GM21423 (cell line): ENCODE results near the gene COX5B.
A peak's percentile ranks its signal among the peaks of the same experiment; 100 is the strongest.
"Not testable (repeated sequence)": the region's sequence is repeated elsewhere in the genome, so short reads cannot be mapped to it uniquely, and the experiment has no call there.

Experiments used
- ATAC-seq: cut with Tn5 transposase; IDR thresholded peaks from one replicate; pipeline ENCODE4 v1.9.1; 2021; ENCODE audit warnings: mild to moderate bottlenecking, moderate library complexity; ENCODE audit not compliant: unreplicated experiment

The COX5B gene

DNA sequence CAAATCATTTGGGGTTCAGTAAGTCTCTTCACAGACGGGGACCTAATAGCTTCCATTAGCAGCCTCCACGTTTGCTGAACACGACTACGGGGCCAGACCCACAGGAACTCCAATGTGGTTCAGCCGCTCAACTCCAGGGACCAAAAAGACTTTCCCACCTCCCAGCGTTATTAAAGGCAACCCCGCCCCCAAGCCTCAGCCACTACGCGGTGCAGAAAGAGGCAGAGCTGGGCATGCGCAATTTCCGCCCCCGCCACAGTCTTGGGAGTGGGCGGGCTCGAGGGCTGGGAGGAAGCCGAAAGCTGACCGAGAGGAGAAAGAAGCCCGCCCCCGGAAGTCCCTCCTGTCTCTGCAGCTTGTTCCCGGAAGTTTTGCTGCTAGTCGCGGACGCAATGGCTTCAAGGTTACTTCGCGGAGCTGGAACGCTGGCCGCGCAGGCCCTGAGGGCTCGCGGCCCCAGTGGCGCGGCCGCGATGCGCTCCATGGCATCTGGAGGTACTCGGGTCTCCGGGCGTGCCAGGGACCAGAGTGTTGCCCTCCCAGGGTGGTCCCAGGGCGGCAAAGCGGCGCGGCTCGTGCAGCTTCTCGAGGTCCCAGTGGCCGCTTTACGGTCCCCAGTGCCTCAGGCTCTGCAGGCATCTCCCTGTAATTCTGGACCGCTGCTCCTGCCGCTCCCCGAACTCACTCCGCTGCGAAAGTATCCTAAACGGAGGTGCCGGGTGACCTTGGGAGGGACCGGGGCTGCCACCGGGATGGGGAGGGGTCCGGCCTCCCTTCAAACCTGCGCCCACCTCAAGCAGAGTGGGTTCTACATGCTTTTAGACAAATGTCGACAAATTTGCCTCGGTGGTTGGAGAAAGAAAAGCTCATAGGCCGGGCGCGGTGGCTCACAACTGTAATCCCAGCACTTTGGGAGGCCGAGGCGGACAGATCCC lies at the start of gene COX5B:
TSS of gene COX5B (plus strand) at position 368 of the 935 bp plus-strand sequence. CDS start at position 393, 25 bp downstream.
- peak; percentile 95 for ATAC-seq

- not testable (repeated sequence) for ATAC-seq
Measured at GRCh38 chr2:97596180-97596579, 49.7 kb upstream of the COX5B start.

GRCh38 chr2:97601537-97601936 lies 44.3 kb upstream of the COX5B start:
- ATAC-seq, result not testable (repeated sequence)

DNA sequence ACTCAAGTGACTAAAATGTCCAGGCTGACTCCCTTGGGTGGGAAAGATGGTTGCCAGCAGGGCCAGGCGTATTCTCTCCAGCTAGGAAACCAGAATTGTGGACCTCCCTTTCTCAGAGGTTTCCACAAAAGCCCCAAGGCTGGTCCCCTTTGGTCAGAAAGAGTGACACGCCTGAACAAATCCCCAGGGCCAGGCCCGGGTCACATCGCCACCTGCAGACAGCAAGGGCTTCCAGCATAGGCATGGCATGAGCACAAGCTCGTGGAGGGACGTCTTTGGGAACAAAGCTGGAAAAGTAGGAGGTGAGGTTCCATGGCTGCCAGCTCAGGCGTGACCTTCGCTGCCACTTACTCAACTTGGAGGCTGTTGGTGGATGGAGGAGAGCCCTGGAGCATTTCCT lies 40.8 kb upstream of the COX5B start:
- not testable (repeated sequence) for ATAC-seq

GRCh38 chr2:97605524-97606339 lies 40.1 kb upstream of the COX5B start:
- not testable (repeated sequence) for ATAC-seq

DNA sequence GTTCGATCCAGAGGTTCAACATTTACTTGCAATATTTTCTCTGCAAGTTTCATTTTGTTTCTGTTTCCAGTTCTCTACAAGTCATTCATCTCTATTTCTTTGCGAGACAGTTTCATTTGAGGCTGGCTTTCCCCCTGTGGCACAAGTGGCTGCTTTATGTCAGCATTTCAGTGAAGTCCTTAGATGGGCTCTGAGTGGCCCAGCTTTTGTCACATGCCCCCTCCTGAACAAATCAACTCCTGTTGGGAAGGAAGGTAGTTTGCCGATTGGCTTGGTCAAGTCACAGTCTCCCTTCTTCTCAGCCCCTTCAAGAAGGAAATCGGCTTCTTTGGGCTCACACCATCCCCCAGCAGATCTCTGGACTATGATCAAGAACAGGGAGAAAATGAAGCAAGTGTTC lies 37.1 kb upstream of the COX5B start:
- not testable (repeated sequence) for ATAC-seq

- ATAC-seq, result not testable (repeated sequence)
Measured at GRCh38 chr2:97611895-97612294, 34.0 kb upstream of the COX5B start.

DNA sequence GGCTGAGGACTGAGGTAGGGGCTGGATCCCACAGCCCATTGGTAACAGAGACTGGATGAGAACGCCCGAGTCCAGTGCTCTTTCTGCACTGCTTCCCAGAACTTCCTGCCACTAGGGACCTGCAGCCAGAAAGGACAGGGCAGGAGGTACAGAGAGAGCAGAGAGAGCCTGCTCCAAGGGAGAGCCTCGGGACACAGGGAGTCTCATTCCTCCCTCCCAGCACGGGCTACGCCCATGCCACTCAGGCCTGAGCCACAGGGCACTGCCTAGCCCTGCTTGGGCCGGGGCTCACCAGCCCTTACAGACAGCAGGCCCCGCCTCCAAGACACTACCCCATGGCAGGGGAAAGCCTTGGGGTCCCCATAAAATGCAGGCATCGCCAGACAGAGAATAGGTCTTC lies 30.1 kb upstream of the COX5B start:
- not testable (repeated sequence) for ATAC-seq

GRCh38 chr2:97617911-97618310 lies 28.0 kb upstream of the COX5B start:
- ATAC-seq, result no peak

- not testable (repeated sequence) for ATAC-seq
Measured at GRCh38 chr2:97618939-97619827, 26.7 kb upstream of the COX5B start.

GRCh38 chr2:97620492-97620891 lies 25.4 kb upstream of the COX5B start:
- ATAC-seq, result not testable (repeated sequence)

DNA sequence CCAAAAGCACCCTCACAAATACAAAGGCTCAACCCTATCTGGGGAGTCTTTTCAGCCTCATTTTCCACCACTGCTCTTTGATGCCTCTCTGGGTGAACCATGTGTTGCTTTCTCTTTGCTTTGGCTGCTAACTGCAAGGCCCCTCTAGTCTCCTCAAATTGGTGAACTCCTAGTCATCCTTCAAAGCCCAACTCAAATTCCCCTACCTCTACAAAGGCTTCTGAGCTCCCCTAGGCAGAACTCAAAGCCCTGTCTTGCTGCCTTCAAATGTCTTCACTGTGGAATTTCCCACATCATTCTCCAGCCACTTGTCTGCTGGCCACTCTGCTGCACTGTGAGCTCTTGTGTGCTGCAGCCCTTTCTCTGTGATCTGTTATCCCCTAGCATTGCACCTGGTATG lies 22.9 kb upstream of the COX5B start:
- ATAC-seq, result not testable (repeated sequence)

- not testable (repeated sequence) for ATAC-seq
Measured at GRCh38 chr2:97625354-97626048, 20.4 kb upstream of the COX5B start.

- not testable (repeated sequence) for ATAC-seq
Measured at GRCh38 chr2:97626049-97626430, 19.8 kb upstream of the COX5B start.

- no peak for ATAC-seq
Measured at GRCh38 chr2:97644023-97644717, 1.7 kb upstream of the COX5B start.

DNA sequence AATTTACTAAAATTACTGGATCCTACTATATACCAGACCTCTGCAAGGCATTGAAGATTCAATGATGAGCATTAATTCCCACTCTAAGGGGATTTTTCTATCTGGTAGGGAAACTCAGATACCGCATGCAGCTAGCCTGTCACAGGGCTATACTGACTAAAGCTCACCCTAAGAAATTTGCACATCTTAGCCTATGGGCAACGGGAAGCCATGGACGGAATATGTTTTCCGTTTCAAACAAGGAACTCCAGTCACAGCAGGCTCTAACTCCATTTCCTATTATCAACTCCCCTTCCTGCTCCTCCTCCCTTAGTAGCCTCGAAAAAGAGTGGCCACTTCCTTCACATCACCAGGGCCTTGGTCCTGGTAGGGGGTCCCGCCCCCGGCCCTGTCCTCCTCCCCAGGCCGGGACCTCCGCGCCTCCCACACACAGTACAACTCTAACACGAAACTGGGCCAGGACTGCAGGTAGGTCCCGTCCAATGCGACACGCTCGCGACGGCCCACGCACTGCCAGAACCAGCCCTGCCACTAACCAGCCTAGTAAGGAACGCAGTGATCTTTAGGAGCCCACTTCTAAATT lies 659 bp upstream of the COX5B start:
- peak; percentile 22 for ATAC-seq

GRCh38 chr2:97646977-97647376 lies 1.1 kb downstream of the COX5B start:
- ATAC-seq, result no peak

DNA sequence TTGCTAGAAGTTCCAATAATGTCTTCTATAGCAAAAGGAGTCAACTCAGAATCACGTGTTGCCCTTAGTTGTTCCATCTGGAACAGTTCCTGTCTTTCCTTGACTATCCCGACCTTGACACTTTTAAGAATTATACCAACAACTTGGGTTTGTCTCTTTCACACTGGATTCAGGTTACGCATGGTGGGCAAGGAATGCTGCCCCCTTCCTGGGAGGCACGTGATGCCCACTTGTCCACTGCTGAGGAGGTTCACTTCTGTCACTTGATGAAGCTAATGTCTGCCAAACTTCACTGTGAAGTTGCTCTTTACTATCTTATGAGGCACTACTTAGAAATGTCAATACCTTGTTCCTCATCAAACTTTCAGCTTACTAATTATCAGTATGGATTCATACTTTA lies 5.3 kb downstream of the COX5B start:
- ATAC-seq, result no peak

DNA sequence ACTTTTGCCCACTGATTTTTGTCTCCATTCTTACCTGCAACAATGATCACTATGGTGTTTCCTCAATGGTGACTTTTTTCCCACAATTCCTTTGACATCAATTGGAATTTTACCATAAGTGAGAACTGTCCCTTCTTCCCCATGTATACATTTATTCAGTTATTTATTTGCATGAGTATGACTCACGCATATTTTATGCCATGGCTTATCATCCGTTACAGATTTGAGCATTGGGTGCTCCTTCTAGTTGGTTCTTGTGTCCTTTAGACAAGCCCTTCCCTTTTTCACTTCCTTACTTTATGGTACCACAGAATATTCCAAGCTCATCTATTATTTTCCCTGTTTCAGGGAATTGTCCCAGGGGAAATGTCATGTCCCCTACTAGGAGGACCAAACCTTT lies 7.6 kb downstream of the COX5B start:
- no peak for ATAC-seq
